HG03354 (cell line): ENCODE results near the gene SH2D5.

Experiments used
- ATAC-seq: cut with Tn5 transposase; IDR thresholded peaks from one replicate; pipeline ENCODE4 v1.9.1; 2021; ENCODE audit warnings: mild to moderate bottlenecking; ENCODE audit not compliant: unreplicated experiment, poor library complexity, severe bottlenecking

Gene SH2D5

GRCh38 chr1:20717452-20718342 lies 14.8 kb downstream of the SH2D5 start, which contains the start of gene KIF17:
TSS of gene KIF17 (minus strand) at chr1:20718007. CDS start at chr1:20717706, 301 bp downstream.
- ATAC-seq = no peak

GRCh38 chr1:20716232-20716631 lies 16.3 kb downstream of the SH2D5 start:
- ATAC-seq = no peak

- no peak for ATAC-seq
Observed at GRCh38 chr1:20715406-20715805, 17.1 kb downstream of the SH2D5 start.

DNA sequence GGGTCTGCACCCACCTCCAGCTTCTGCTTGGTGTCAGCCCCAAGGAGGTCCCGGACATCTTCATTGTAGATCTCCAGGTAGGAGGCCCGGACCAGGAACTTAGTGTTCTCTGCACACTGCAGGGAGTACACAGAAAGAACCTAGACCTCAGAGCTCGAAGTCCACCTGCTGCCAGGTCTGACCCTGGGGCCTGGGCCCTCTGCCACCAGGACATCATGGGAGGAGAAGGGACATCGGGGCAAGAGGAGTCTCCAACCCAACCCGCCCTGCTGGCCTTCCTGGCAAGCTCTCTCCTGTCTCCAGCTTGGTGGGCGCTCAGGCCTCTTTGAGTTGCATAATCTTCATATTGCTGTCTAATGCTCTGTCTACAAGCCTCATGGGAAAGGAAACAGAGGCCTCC lies 19.1 kb downstream of the SH2D5 start:
- no peak for ATAC-seq

GRCh38 chr1:20712215-20712577 lies 20.3 kb downstream of the SH2D5 start:
- ATAC-seq = no peak

GRCh38 chr1:20711285-20712214 lies 21.0 kb downstream of the SH2D5 start:
- no peak for ATAC-seq

DNA sequence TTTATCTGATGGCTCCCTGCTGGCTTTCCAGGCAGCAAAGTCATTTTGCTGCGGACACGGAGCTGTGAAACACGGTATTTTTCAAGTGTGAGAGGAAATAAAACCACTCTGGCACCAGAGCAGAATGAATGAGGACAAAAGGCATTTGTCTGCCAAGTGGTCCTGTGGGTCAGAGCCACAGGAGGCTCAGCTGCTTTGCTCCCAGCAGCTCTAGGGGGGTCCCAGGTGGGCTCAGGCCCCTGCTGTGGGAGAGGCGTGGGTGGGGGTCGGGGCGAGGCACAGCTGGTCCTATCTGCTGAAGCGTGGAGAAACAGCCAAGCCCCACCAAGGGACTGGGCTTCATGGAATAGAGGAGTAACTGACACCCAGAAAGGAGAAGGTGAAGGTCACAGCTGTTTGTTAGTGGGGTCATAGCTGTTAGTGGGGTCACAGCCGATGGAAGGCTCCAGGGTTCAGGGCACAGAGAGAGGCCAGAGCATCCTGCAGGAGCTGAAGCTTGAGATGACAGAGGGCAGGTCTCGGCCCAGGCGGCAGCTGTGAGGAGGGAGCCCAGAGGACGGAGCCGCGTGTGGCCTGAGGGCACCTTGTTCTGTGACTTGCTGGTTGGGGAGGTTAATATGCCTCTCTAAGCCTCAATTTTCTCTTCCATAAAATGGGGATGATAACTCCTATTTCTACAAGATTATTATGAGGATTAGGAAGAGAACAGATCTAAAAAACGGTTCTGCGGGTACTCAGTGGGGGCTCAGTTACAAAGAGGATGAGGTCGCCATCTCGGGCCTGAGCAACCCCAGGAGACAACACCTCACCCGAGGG lies 21.8 kb downstream of the SH2D5 start:
- no peak for ATAC-seq

DNA sequence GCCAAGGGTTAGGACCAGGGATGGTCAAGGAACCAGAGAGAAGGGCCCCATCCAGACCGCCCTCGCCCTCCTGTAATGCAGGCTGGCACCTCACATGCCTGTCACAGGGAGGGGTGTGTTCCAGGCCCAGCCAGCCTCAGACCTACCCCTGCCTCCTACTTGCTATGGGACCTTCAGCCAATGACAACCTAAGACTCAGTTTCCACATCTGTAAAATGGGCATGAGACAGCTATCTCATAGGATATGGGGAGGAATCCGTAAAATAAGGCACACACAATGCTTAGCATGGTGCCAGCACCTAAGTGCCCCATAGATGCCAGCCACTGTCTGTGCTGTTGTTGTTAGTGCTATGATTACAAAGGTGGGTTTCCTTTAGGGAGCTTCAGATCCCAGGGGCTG lies 22.6 kb downstream of the SH2D5 start:
- no peak for ATAC-seq

DNA sequence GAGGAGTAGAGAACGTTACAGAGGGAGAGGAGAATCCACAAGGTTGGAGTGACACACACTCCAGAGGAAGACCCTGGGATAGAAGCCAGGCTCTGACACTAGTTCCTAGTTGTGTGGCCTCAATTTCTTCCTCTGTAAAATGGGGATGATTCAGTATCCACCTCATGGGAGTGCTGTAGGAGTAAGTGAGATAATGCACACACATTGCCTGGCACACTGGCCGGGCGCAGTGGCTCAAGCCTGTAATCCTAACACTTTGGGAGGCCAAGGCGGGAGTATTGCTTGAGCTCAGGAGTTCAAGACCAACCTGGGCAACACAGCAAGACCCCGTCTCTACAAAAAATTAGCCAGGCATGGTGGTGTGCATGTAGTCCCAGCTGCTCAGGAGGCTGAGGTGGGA lies 23.6 kb downstream of the SH2D5 start:
- no peak for ATAC-seq

DNA sequence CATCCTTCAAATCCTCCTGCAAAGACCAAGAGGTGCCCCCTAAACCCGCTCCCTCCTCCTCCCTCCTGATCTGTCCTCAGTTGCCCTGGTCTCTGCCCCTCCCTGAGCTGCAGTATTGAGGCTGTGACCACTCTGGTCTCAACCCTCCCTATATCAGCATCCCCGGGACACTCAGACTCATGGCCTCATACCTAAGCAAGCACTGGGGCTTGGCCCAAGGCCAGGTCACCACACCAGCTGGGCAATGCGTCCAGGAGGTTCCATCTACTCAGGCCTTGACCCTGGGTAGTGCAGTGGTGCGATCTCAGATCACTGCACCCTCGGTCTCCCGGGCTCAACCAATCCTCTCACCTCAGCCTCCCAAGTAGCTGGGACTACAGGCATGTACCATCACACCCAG lies 24.4 kb downstream of the SH2D5 start:
- ATAC-seq = no peak

DNA sequence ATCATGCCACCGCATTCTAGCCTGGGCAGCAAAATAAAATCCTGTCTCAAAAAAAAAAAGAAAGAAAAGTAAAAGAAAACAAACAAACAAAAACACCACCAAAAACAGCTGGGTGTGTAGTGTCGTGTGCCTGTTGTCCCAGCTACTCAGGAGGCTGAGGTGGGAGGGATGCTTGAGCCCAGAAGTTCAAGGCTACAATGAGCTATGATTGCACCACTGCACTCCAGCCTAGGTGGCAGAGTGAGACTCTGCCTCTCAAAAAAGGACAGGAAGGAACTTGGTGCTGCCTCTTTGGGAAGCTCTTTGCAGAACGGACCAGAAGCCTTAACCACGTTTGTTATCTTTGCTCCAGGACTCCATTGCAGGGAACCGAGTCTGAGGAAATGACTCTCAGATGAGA lies 25.7 kb downstream of the SH2D5 start:
- ATAC-seq = no peak

DNA sequence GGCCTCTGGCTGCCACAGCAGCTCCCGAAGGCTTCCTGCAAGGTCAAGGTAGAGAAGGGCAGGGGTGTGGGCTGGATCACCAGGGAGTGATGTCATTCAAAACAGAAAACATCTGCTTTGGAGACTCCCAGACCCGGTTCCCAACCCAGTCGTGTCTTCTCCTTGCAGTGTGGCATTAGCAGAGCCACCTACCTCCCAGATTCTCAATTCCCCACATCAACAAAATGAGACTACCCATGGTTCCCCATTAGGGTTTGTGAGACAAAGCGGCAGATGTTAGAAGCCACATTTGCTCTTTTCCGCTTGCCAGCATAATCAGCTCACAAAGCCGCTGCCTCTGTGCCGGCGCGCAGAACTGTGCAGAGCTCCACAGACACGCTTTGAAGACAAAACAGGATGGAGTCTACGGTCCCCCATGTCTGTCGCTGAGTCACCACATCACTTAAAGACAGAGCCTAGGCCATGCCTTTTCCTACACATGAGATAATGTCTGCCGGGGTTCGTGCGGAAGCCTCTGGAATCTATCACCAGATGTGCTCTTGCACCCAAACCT lies 27.2 kb downstream of the SH2D5 start:
- no peak for ATAC-seq

DNA sequence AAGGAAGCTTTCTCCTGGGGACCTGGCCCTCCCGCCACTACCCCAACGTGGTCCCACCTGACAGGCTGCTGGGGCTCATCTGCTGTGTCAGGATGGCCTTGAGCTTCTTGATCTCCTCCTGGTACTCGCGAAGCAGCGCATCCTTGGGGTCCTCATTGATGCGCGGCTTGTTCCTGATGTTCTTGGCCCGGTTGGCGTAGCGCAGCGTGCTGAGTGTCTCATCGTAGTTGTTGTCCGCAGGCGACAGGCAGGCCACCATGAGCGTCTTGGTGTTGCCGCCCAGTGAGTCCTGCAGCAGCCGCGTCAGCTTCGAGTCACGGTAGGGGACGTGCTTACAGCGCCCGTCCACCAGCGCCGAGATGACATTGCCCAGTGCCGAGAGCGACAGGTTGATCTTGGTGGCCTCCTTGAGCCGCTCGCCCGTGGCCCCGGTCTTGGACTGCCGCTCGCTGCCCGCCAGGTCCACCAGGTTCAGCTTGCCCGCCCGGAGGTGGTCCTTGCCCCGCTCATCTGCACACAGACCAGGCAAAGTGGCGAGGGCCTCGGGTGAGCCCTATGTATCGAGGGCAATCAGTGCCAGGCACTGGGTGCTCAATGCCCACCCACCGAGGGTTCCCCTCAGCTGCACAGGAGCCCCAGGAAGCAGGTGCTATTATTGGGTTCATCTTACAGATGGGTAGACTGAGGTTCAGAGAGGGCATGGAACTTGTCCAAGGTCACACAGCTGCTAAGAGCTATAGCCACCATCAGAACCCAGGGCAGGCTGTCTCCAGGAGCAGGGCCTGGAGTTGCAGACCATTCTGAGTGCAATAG lies 27.9 kb downstream of the SH2D5 start:
- ATAC-seq = no peak

GRCh38 chr1:20703124-20703756 lies 29.3 kb downstream of the SH2D5 start:
- ATAC-seq = no peak

- no peak for ATAC-seq
Observed at GRCh38 chr1:20702416-20702815, 30.1 kb downstream of the SH2D5 start.

- no peak for ATAC-seq
Observed at GRCh38 chr1:20701847-20702246, 30.7 kb downstream of the SH2D5 start.

DNA sequence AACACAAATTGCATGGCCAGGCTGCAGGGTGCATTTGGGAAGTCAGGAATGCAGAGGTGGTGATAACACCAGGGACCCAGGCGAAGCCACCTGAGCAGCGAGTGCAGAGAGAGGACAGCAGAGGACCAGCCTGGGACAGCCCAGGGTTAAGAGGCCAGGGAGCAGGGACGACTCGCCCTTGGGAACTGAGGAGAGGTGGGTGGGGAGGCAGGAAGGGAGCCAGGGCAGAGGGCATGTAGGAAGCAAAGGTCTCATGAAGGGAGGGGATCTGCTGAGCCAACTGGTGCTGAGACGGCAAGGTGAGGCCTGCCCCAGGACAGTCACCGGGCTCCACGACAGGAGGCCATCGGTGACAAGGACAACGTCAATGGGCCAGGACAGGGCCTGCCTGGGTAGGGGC lies 31.1 kb downstream of the SH2D5 start:
- no peak for ATAC-seq

DNA sequence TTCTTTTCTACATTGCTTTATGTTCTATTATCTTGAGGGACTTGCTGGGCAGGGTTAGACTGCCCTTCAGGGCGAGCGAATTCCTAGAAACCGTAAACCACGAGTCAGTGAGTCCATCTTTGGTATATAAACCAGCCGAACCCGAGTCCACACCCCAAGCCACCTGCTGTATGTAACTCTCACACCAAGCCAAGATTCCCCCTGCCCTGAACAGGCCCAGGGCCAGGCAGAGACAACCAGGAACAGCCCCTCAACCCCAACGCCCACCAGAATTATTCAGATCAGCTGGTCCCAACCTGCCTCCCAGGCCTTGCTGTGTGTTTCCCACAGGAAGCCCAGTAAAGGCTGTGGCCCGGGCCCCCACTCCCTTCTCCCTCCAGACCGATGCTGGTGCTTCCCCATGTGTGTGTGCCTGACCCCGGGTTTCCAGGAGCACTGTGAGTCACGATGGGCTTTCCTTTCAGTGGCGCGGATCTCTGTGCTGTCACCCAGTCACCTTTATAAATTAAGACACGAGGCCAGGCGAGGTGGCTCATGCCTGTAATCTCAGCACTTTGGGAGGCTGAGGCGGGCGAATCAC lies 31.8 kb downstream of the SH2D5 start:
- ATAC-seq = no peak
